Measurements from ENCODE around the gene CDH4.

The CDH4 gene

GRCh38 chr20:61499859-61500554 lies 247.9 kb downstream of the CDH4 start:
- no peak for DNase-seq

DNA sequence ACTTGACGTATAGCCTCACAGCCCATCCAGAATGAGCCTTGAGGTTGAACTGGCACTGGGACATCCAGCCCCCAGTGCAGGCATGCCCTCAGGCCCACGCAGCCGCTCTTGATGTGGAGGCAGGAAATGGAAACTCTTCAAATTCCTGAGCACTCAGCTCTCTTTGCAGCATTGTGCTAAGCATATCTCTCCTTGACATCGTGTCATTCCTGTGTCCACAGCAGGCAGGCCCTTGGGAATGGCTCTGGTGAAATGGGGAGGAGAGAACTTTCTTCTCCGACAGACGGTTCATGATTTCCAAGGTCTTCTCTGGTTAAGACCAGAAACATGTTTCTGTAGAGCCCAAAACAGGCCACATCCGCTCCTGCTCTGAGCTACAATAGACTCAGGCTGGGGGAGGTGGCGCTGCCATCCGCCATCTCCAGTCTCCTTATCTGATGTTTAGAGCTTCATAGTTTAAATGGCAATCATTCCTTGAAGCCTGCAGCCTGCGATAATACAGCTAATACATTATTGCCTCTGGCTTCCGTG lies 248.8 kb downstream of the CDH4 start:
- DNase-seq = no peak

DNA sequence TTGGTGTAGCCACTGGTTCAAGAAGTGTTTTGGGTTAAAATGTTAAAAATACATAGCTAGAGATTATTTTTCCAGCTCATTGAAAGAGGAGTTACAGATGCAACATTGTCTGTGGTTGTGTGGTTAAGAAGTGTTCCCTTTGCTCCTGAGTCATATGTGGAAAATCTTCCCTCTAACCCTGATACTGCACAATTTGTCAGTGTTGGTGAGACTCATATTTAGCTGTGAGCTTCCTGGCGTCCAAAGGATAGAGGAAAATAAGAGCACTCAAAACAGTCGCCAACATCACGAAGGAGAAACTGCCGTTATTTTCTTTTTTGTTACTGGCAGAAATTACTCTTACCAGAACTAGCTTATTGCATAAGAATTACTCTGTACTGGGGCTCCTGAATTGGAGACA lies 250.4 kb downstream of the CDH4 start:
- no peak for DNase-seq

DNA sequence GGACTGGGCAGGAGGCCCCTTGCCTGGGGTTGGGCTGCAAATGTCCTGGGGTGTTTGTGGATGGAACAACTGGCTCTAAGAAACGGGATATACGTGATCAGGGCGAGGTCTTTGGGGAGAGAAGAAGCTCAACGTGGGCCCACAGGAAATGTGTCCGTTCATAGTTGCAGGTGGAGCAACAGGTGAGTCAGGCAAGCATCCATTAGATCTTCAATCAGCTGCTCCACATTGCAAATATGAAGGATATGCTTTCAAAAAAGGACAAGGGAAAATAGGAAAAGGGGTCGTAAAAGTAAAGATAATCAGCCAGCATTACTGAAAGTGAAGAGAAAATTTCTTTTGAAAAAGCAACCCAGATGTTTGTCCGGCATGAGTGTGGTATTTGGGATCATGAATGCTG lies 251.0 kb downstream of the CDH4 start:
- no peak for DNase-seq

- DNase-seq = no peak
These were observed 253.4 kb downstream of the CDH4 start for GRCh38 chr20:61505508-61505907.

DNA sequence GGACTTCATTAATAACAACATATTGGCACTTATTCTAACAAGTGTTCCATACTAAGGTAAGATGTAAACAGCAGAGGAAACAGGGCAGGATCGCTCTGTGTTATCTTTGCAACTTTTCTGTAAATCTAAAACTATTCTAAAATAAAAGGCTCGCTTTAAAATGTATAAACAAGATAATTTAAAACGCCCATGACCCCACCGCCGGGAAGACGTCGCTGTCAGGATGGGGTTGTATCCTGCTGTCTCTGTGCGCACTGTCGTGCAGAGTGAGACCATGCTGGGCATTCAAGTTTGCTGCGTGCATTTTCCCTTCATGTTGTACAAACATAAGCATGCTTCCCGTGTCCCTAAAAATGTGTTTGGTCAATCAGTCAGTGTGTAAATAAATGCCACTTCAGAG lies 255.7 kb downstream of the CDH4 start:
- DNase-seq = no peak

GRCh38 chr20:61508301-61509096 lies 256.4 kb downstream of the CDH4 start:
- DNase-seq = no peak

DNA sequence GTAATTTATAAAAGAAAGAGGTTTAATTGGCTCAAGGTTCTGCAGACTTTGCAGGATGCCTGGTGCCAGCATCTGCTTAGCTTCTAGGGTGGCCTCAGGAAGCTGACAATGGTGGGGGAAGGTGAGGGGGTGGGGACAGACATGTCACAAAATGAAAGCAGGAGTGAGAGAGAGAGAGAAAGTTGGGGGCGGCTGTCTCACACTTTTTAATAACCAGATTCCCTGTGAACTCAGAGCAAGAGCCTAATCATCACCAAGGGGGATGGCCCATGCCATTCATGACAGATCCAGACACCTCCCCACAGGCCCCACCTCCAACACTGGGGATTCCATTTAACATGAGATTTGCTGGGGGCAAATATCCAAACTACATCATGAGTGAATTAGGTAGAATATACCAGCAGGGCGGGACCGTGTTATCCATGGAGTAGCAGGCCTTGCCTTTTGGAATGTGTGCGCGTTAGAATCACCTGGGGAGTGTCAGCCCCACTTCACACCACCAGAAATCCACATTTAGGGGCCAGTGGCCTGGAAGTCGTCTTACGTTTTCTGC lies 258.8 kb downstream of the CDH4 start:
- no peak for DNase-seq

DNA sequence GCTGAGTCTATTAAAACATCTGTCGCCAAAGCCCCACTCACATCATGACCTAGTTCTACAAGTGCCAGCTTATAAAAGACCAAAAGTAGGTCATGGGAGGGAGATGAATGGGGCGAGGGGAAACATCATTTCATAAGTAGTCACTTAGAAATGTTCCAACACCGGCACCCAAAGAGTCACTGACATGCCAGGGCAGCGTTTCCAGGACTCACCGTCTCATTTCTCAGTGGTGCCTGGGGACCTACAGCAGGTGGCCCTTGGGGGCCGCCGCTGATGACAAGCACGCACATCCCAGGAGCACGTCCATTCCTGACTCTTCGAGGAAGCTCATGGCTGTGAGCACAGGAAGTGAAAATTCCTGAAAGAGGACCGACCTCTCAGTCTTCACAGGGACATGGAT lies 260.4 kb downstream of the CDH4 start:
- DNase-seq = no peak

- DNase-seq = no peak
These were observed 261.3 kb downstream of the CDH4 start for GRCh38 chr20:61513124-61514017.

DNA sequence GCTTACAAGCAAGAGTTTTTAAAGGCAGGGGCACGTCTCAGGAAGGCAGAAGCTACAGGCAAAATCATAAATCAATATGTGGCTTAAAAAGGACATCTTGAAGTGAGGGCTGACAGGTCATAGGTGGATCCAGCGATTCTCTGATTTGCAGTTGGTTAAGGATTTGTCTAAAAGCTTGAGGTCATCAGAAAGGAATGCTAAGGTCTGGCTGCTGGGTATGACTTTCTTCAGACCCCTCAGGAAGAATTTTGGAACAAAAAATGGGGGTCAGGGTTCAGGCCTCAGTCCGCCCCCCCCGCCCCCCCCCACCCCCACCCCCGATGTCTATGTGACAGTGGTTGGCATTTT lies 261.9 kb downstream of the CDH4 start:
- no peak for DNase-seq

- DNase-seq = no peak
These were observed 262.3 kb downstream of the CDH4 start for GRCh38 chr20:61514396-61514795.

DNA sequence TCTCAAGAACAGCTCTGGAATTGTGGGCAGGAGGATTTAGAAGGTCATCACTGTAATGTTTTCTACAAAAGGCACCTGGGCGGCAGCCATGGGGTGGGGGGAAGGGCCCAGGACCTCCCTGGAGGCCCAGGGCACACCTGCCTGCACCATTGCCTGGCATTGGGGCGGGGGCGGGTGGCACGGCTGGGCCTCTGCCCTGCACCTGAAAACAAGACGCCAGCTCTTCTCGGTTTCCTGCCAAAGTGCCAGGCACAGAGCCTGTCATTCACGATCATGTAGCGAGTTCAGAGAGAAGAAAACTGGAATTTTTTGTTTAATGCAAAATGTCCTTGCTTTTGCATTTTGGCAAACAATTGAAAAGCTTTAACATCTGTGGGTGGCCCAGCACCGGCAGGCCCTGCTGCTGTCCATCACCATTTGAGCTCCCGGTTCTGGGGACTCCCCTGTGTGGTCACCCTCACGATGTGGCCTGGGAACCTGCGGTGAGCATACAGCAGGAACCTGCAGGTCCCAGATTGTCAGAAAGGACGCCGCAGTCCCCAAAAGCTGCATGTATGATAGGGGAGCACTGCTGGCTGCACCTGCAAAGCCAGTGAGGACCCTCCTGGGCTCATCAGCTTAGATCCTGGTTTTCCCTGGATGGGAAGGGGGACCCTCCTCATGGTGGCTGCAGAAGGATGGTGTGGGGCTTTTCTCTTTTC lies 262.9 kb downstream of the CDH4 start:
- DNase-seq = no peak

DNA sequence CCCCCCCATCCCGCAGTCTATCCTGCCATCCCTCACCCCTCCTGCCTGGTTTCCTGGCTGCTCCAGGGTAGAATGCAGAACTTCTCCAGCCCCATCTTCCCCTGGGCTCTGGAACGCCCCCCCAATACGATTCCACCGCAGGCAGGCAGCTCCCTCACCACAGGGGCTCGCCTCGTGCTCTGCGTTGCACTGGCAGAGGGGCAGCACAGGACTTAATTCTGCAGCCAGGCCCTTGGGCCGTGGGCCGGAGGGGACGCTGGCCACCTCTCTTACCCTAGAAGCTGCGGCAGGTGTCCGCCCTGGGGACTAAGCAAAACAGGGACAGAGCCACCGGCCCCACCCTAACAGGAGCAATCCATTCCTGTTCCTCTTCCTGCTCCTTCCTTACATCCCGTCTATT lies 263.9 kb downstream of the CDH4 start:
- no peak for DNase-seq

- no peak for DNase-seq
These were observed 264.5 kb downstream of the CDH4 start for GRCh38 chr20:61516346-61517208.

GRCh38 chr20:61517419-61517818 lies 265.4 kb downstream of the CDH4 start:
- DNase-seq = no peak

DNA sequence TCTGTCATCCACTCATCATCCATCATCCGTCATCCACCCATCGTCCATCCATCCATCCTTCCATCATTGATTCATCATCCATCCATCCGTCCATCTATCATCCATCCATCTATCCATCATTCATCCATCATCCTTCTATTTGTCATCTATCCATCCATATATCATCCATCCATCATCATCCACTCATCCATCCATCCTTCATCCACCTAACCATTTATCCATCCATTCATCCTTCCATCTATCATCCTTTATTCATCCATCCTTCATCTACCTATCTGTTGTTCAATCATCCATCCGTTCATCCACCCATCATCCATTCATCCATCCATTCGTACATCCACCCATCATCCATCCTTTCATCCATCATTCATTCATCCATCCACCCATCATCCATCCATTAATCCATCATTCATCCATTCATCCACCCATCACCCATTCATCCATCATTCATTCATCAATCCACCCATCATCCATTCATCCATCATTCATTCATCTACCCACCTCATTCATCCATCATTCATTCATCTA lies 266.4 kb downstream of the CDH4 start:
- DNase-seq = no peak

- no peak for DNase-seq
These were observed 267.4 kb downstream of the CDH4 start for GRCh38 chr20:61519488-61519887.

DNA sequence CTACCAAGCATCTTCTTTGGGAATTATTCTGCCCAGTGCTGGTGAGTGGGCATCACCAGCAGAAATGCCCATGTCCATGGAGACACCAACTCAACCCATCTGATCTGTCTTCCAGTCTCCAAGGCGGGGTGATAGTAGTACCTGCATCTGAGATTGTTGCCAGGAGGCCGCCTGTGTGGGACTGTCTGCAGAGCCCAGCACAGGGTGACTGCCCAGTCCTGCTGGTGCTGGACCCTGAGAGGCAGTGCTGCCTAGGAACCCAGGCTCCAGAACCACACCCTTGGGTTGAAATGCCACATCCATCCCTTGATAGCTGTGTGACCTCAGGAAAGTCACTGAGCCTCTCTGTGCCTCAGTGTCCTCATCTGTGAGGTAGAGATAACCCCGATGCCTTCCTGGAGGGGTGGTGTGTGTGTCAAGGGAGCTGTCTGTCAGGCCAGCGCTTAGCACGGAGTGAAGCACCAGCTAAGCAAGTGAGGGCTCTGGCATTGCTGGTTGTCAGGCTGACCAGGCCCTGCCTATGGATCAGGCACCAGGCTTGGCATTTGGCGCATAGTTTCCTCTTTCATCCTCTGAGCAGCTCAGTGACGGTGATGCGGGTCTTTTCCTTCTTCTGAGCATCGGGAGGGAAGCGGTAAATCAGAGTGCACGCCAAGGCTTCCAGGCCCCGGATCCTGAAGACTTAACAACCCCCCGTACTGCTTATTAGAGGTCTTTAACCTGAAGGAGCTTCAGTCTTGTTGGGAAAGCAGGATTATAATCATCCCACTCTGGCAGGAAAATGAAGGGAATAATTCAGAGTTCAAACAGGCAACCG lies 268.2 kb downstream of the CDH4 start:
- no peak for DNase-seq

DNA sequence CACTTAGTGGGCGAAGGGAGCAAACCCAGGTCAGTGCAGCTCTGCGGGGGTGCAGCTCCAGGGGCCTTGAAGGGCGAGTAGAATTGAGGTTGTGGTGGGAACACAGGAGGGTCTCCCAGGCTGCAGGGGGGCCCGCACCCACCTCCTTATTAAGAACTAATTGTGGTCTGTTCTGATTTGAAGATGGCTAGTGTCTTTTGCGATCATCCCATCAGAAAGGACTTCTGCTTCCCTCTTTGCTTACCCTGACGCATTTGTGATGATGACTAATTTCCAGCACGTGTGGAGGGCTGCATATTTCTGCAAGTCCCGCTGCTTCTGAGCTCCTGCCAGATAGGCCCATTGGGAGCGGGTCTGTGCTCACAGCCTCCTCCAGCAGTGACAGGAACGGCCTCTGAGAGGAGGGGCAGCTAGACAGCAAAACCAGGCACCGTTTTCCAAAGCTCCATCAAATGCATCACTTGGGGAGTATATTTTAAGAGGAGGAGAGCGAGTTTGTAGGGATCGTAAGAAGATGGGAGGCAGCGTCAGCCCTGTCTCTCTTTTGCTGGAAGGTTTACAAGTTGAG lies 268.9 kb downstream of the CDH4 start:
- no peak for DNase-seq
